ENCODE measurements around the gene AGAP1.

DNA sequence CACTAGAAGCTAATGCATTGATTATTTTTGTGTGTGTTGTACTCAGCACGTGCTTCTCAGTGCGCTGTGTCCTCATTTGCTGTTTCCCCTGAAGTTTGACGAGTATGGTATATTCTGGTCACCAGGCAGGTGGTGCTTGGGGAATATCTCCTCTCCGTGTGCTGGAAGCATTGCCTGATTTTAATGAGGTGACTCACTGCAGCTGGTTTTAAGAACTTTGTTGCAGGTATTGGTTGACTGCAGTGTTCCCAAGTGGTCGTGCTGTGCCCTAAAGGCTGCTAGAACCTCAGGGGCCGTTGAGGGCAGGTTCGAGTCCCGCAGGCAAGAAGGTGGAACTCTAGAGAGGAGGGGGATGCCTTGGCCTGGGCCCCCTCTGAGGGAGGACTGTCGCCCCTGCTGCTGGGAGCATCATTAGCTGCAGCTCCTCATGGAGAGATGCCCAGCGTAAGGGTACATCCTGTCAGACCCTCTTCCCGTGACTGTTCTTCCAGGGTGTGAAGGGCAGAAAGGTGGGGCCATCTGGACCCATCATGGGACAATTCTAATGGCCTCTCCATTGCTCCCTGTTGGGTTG lies 82.6 kb downstream of the AGAP1 start:
- TF ChIP-seq CTCF (IDR thresholded peaks at IDR 0.05) (no peak), POLR2A (IDR thresholded peaks at IDR 0.05) (no peak), POLR2AphosphoS5 (IDR thresholded peaks at IDR 0.05) (no peak)
